TTC549 (cell line): Measurements from ENCODE around the gene SLC26A3.
"Not testable (repeated sequence)": the region's sequence is repeated elsewhere in the genome, so short reads cannot be mapped to it uniquely, and the experiment has no call there.

ENCODE experiments used
- FAIRE-seq: peaks from 2 replicates; lab custom pipeline; 2012; peaks lifted over from hg19 to GRCh38; lab: Jason Lieb, UNC

SLC26A3 gene

GRCh38 chr7:107803009-107803610 lies at the start of gene SLC26A3:
Gene SLC26A3, minus strand, starts transcription at chr7:107803223. Its CDS starts 8,714 bp downstream, at chr7:107794509.
- no peak for FAIRE-seq

GRCh38 chr7:107850643-107851042 lies 47.6 kb upstream of the SLC26A3 start:
- FAIRE-seq = no peak

- FAIRE-seq = no peak
Measured at GRCh38 chr7:107850216-107850615, 47.2 kb upstream of the SLC26A3 start.

GRCh38 chr7:107848211-107848610 lies 45.2 kb upstream of the SLC26A3 start:
- not testable (repeated sequence) for FAIRE-seq

GRCh38 chr7:107847836-107848175 lies 44.8 kb upstream of the SLC26A3 start:
- not testable (repeated sequence) for FAIRE-seq

GRCh38 chr7:107847168-107847835 lies 44.3 kb upstream of the SLC26A3 start:
- no peak for FAIRE-seq

- FAIRE-seq = no peak
Measured at GRCh38 chr7:107846324-107846723, 43.3 kb upstream of the SLC26A3 start.

GRCh38 chr7:107843184-107843583 lies 40.2 kb upstream of the SLC26A3 start:
- FAIRE-seq = no peak

GRCh38 chr7:107842213-107842612 lies 39.2 kb upstream of the SLC26A3 start:
- no peak for FAIRE-seq

- no peak for FAIRE-seq
Measured at GRCh38 chr7:107838816-107839565, 36.0 kb upstream of the SLC26A3 start.

GRCh38 chr7:107838024-107838601 lies 35.1 kb upstream of the SLC26A3 start:
- no peak for FAIRE-seq

- no peak for FAIRE-seq
Measured at GRCh38 chr7:107837145-107837512, 34.1 kb upstream of the SLC26A3 start.

- no peak for FAIRE-seq
Measured at GRCh38 chr7:107836237-107837144, 33.5 kb upstream of the SLC26A3 start.

- FAIRE-seq = no peak
Measured at GRCh38 chr7:107834401-107834800, 31.4 kb upstream of the SLC26A3 start.

GRCh38 chr7:107833684-107834106 lies 30.7 kb upstream of the SLC26A3 start:
- FAIRE-seq = no peak

GRCh38 chr7:107830420-107830819 lies 27.4 kb upstream of the SLC26A3 start:
- no peak for FAIRE-seq

GRCh38 chr7:107828540-107828939 lies 25.5 kb upstream of the SLC26A3 start:
- no peak for FAIRE-seq

- no peak for FAIRE-seq
Measured at GRCh38 chr7:107827501-107827900, 24.5 kb upstream of the SLC26A3 start.

GRCh38 chr7:107826451-107826850 lies 23.4 kb upstream of the SLC26A3 start:
- no peak for FAIRE-seq

GRCh38 chr7:107824858-107825257 lies 21.8 kb upstream of the SLC26A3 start:
- no peak for FAIRE-seq

- FAIRE-seq = no peak
Measured at GRCh38 chr7:107818622-107819021, 15.6 kb upstream of the SLC26A3 start.

GRCh38 chr7:107816011-107816566 lies 13.1 kb upstream of the SLC26A3 start:
- FAIRE-seq = no peak
